Dermis blood vessel endothelial cell (primary cell): ENCODE measurements around the gene MPG. TPM values are rescaled to one million over a fixed set of nuclear protein-coding genes. Genes with fewer than 3 reads are reported as not detected.

Experiments used
- DNase-seq: peaks from one replicate; pipeline ENCODE4 v3.0.0; 2010
- total RNA-seq: library from RNA; depleted of rRNA; stranded (reverse); fragments of >200 nt; gene quantifications from 2 replicates; pipeline ENCODE4 v1.2.3, GENCODE V29; 2014

MPG gene
- total RNA-seq, 1 donor from 2014 or later: 199 TPM

GRCh38 chr16:85407-85782 lies 7.4 kb downstream of the MPG start:
- DNase-seq: no peak

- no peak for DNase-seq
These were observed 7.8 kb downstream of the MPG start for GRCh38 chr16:85865-86264.

- no peak for DNase-seq
These were observed 8.5 kb downstream of the MPG start for GRCh38 chr16:86483-86952.

- DNase-seq: no peak
These were observed 10.6 kb downstream of the MPG start for GRCh38 chr16:88613-89012.

- no peak for DNase-seq
These were observed 11.6 kb downstream of the MPG start for GRCh38 chr16:89391-90302.

GRCh38 chr16:91484-91883 lies 13.5 kb downstream of the MPG start:
- no peak for DNase-seq

GRCh38 chr16:92431-93339 lies 14.7 kb downstream of the MPG start:
- no peak for DNase-seq

- no peak for DNase-seq
These were observed 16.9 kb downstream of the MPG start for GRCh38 chr16:94918-95265.

- DNase-seq: peak; percentile 94
These were observed 18.9 kb downstream of the MPG start for GRCh38 chr16:96935-97381.

- no peak for DNase-seq
These were observed 19.8 kb downstream of the MPG start for GRCh38 chr16:97822-98221.

GRCh38 chr16:100989-101388 lies 23.0 kb downstream of the MPG start:
- no peak for DNase-seq

GRCh38 chr16:101586-101985 lies 23.6 kb downstream of the MPG start:
- DNase-seq: no peak

- DNase-seq: peak; percentile 52
These were observed 24.2 kb downstream of the MPG start for GRCh38 chr16:102060-102855.

GRCh38 chr16:104355-104754 lies 26.3 kb downstream of the MPG start:
- no peak for DNase-seq

GRCh38 chr16:104928-105327 lies 26.9 kb downstream of the MPG start:
- no peak for DNase-seq

GRCh38 chr16:105521-105920 lies 27.5 kb downstream of the MPG start:
- no peak for DNase-seq

- peak; percentile 89 for DNase-seq
These were observed 28.7 kb downstream of the MPG start for GRCh38 chr16:106623-107324.

GRCh38 chr16:112153-112840 lies 34.3 kb downstream of the MPG start:
- DNase-seq: no peak

GRCh38 chr16:114327-114726 lies 36.3 kb downstream of the MPG start:
- no peak for DNase-seq

- no peak for DNase-seq
These were observed 38.0 kb downstream of the MPG start for GRCh38 chr16:116015-116414.
